ENCODE data around the gene SEC61B.
"Not testable (repeated sequence)": the region's sequence is repeated elsewhere in the genome, so short reads cannot be mapped to it uniquely, and the experiment has no call there.

The SEC61B gene

DNA sequence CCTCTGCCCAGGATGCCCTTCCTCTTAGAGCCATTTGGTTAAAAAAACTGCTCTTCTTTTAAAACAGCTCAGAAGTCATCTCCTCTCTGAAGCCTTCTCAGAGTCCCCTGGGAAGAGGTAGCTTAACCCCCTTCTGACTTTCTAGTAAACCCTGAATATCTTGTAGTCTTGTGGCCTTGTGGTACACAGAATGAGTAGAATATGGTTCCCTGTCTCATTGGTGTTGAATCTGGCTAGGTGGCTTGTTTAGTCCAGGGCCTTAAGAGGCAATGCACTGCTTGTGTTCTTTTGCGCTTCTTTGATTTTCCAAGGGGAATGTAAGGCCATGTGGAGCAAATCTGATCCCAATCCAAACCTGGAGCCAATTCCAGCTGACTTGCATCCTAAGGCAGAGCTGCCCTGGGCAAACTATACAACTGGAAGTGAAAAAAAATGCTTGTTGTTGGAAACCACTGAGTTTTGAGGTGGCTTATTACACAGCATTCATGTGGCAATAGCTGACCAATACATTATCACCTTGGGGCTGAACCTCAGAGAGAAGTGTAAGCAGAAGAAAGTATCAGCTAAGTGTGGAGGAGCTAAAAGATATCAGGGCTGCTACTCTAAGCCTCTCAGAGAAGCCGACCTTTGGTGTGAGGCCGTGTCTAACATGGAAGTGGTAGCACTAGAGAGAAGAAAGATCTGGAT, 31.3 kb upstream of the SEC61B start:
- Histone ChIP-seq H3K79me2 (ENCODE audit: insufficient read depth, low read length) (no peaks in the 10 kb centered on the region), H2AFZ (ENCODE audit: low read depth, low read length, severe bottlenecking) (no peak overlapping the region)

DNA sequence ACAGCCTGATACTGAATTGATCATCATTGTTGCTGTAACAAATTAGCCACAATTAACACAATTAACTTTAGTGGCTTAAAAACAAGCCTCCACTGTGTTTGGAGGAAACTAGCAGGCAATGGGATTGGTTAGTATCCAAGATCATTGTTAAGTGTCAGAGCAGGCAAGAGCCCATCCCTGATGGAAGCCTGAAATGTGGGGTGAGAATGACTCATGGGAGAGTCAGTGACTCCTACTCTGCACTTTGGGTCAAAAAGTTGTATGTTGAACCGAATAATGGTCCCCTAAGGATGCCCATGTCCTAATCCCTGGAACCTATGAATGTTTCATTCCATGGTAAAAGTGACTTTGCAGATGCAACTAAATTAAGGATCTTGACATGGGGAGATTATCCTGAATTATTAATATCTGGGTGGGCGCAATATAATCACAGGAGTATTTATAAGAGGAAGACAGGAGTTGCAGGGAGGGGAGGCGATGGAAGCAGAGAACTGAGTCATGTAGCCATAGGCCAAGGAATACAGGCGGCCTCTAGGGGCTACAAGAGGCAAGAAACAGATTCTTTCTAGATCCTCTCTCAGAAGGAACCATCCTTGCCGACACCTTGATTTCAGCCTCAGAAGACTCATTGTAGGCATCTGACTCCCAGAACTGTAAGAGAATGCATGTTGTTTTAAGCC, 29.2 kb upstream of the SEC61B start:
- H3K4me3 ChIP-seq (ENCODE audit: insufficient read depth, low read length, poor library complexity, severe bottlenecking): no peak overlapping the region
- no peak overlapping the region for H3K9ac ChIP-seq (ENCODE audit: low read length)
- H3K9me3 ChIP-seq (ENCODE audit: insufficient read depth, low read length): no peaks in the 10 kb centered on the region
- H3K27me3 ChIP-seq (ENCODE audit: low read length): no peaks in the 10 kb centered on the region
- no peak overlapping the region for H2AFZ ChIP-seq (ENCODE audit: low read depth, low read length, severe bottlenecking)
- H4K20me1 ChIP-seq (ENCODE audit: low read depth, low read length): no peaks in the 10 kb centered on the region
- H3K9me2 ChIP-seq (replicated peaks; ENCODE audit: insufficient read depth, low read length): no peaks in the 10 kb centered on the region
- no peak for TF ChIP-seq EZH2phosphoT487 (conservative IDR thresholded peaks at IDR 0.05; ENCODE audit: low read length)
- TF ChIP-seq, protein P1, sequence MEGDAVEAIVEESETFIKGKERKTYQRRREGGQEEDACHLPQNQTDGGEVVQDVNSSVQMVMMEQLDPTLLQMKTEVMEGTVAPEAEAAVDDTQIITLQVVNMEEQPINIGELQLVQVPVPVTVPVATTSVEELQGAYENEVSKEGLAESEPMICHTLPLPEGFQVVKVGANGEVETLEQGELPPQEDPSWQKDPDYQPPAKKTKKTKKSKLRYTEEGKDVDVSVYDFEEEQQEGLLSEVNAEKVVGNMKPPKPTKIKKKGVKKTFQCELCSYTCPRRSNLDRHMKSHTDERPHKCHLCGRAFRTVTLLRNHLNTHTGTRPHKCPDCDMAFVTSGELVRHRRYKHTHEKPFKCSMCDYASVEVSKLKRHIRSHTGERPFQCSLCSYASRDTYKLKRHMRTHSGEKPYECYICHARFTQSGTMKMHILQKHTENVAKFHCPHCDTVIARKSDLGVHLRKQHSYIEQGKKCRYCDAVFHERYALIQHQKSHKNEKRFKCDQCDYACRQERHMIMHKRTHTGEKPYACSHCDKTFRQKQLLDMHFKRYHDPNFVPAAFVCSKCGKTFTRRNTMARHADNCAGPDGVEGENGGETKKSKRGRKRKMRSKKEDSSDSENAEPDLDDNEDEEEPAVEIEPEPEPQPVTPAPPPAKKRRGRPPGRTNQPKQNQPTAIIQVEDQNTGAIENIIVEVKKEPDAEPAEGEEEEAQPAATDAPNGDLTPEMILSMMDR (IDR thresholded peaks at IDR 0.05; ENCODE audit: insufficient read depth, low read length, poor library complexity, severe bottlenecking): no peak
- no peak overlapping the region for H3K27ac ChIP-seq (ENCODE audit: low read depth, low read length)
- H3K79me2 ChIP-seq (ENCODE audit: insufficient read depth, low read length): no peaks in the 10 kb centered on the region
- no peaks in the 10 kb centered on the region for H3F3A ChIP-seq (ENCODE audit: insufficient read depth)
- H3K36me3 ChIP-seq (ENCODE audit: low read length): no peaks in the 10 kb centered on the region
- no peak overlapping the region for H3K4me2 ChIP-seq (ENCODE audit: low read depth, low read length, poor library complexity, severe bottlenecking)

More for the DNA sequence above, 31.3 kb upstream of the SEC61B start:
- H3F3A ChIP-seq (ENCODE audit: insufficient read depth): no peaks in the 10 kb centered on the region
- TF ChIP-seq, protein P1 (IDR thresholded peaks at IDR 0.05; ENCODE audit: insufficient read depth, low read length, poor library complexity, severe bottlenecking): no peak
- no peak for TF ChIP-seq EZH2phosphoT487 (conservative IDR thresholded peaks at IDR 0.05; ENCODE audit: low read length)
- H3K36me3 ChIP-seq (ENCODE audit: low read length): no peaks in the 10 kb centered on the region
- no peak overlapping the region for H3K9ac ChIP-seq (ENCODE audit: low read length)
- H3K27ac ChIP-seq (ENCODE audit: low read depth, low read length): no peak overlapping the region
- H3K9me3 ChIP-seq (ENCODE audit: insufficient read depth, low read length): no peaks in the 10 kb centered on the region
- no peaks in the 10 kb centered on the region for H3K9me2 ChIP-seq (replicated peaks; ENCODE audit: insufficient read depth, low read length)
- no peaks in the 10 kb centered on the region for H3K27me3 ChIP-seq (ENCODE audit: low read length)
- H3K4me2 ChIP-seq (ENCODE audit: low read depth, low read length, poor library complexity, severe bottlenecking): no peak overlapping the region
- no peak overlapping the region for H3K4me3 ChIP-seq (ENCODE audit: insufficient read depth, low read length, poor library complexity, severe bottlenecking)
- H4K20me1 ChIP-seq (ENCODE audit: low read depth, low read length): no peaks in the 10 kb centered on the region

DNA sequence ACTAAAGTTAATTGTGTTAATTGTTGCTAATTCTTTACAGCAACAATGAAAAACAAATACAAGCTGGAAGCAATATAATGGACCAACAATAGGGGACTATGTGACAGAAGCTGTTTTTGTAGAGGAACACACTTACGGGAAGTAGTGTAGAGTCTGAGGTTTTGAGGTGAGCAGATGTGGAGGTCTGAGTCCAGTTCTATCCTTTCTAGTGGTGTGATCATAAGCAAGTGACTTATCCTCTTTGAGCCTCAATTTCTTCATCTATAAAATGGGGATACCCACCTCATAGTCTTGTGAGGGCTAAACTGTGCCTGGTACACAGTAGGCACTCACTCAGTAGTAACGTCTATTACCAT, 28.6 kb upstream of the SEC61B start:
- Histone ChIP-seq H3K4me3 (ENCODE audit: insufficient read depth, low read length, poor library complexity, severe bottlenecking) (no peak overlapping the region), H3K79me2 (ENCODE audit: insufficient read depth, low read length) (no peaks in the 10 kb centered on the region), H3K27me3 (ENCODE audit: low read length) (no peaks in the 10 kb centered on the region), H3K9me3 (ENCODE audit: insufficient read depth, low read length) (no peaks in the 10 kb centered on the region), H3F3A (ENCODE audit: insufficient read depth) (no peaks in the 10 kb centered on the region), H3K4me2 (ENCODE audit: low read depth, low read length, poor library complexity, severe bottlenecking) (no peak overlapping the region), H3K9ac (ENCODE audit: low read length) (no peak overlapping the region), H3K27ac (ENCODE audit: low read depth, low read length) (no peak overlapping the region), H3K9me2 (replicated peaks; ENCODE audit: insufficient read depth, low read length) (no peaks in the 10 kb centered on the region), H3K36me3 (ENCODE audit: low read length) (no peaks in the 10 kb centered on the region), H4K20me1 (ENCODE audit: low read depth, low read length) (no peaks in the 10 kb centered on the region), H2AFZ (ENCODE audit: low read depth, low read length, severe bottlenecking) (no peak overlapping the region)
- no peak for TF ChIP-seq EZH2phosphoT487 (conservative IDR thresholded peaks at IDR 0.05; ENCODE audit: low read length)
- TF ChIP-seq, protein P1 (IDR thresholded peaks at IDR 0.05; ENCODE audit: insufficient read depth, low read length, poor library complexity, severe bottlenecking): no peak

DNA sequence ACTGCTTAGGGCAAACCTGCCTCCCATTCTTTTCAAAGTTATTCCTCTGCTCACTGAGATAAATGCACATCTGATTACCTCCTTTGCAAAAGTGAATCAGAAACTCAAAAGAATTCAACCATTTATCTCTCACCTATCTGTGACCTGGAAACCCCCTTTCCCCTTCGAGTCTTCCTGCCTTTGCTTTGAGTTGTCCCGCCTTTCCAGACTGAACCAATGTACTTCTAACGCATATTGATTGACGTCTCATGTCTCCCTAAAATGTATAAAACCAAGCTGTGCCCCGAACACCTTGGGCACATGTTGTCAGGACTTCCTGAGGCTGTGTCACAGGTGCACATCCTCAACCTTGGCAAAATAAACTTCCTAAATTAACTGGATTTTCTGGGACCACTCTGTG, 25.6 kb upstream of the SEC61B start:
- not testable (repeated sequence) for H3K27me3 ChIP-seq (ENCODE audit: low read length); H3K27ac ChIP-seq (ENCODE audit: low read depth, low read length); H3F3A ChIP-seq (ENCODE audit: insufficient read depth); H3K4me3 ChIP-seq (ENCODE audit: insufficient read depth, low read length, poor library complexity, severe bottlenecking); H3K9me3 ChIP-seq (ENCODE audit: insufficient read depth, low read length); H3K9me2 ChIP-seq (replicated peaks; ENCODE audit: insufficient read depth, low read length); H4K20me1 ChIP-seq (ENCODE audit: low read depth, low read length); H3K79me2 ChIP-seq (ENCODE audit: insufficient read depth, low read length); H3K9ac ChIP-seq (ENCODE audit: low read length); H3K4me2 ChIP-seq (ENCODE audit: low read depth, low read length, poor library complexity, severe bottlenecking); H2AFZ ChIP-seq (ENCODE audit: low read depth, low read length, severe bottlenecking); H3K36me3 ChIP-seq (ENCODE audit: low read length)

All from SU-DHL-6 (cell line).